Activated CD4-positive, CD25-positive, alpha-beta regulatory T cell (primary cell): Measurements from ENCODE around the gene ZBTB7C.

Source experiments
- DNase-seq, 4 experiments: peaks; one replicate each; lab custom pipeline; 2025; lab: John Stamatoyannopoulos, UW

Gene ZBTB7C

DNA sequence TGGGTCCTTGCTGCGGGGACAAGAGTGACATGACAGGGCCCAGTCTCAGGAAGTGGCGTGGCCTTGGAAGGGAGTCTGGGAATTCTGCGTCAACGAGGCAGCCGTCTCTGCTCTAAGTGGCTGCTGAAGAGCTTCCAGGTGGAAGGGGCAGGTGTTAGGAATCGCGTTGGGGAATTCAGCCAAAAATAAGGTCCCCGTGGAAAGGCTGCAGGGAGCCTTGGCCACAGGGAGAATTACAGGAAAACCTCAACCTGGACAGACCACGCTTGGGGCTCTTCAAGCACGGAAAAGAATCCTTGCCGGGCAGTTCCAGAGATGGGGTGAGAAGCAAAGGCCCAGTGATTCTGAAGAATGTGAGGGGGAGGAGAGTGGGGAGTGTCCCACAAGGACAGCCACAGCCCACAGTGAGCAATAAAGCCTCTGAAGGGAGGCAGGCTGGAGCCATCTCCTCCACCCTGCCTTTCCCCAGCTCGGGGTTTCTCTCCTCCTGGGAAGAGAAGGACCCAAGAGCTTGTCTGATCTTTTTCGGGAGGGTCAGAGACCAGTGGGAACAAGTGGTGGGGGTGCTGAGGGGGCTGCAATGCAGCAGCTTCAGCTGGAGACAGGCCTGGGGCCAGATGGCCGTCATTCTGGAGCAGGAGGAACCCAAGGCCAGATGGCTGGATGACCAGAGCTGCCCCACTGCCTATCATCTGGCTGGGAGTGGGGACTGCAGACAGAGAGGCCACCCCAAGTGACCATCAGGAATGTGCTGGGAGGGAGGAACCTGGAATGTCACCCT is 372.4 kb downstream of the ZBTB7C start:
- no peak for DNase-seq

- DNase-seq: no peak
Measured at GRCh38 chr18:48036226-48036625, 373.0 kb downstream of the ZBTB7C start.

DNA sequence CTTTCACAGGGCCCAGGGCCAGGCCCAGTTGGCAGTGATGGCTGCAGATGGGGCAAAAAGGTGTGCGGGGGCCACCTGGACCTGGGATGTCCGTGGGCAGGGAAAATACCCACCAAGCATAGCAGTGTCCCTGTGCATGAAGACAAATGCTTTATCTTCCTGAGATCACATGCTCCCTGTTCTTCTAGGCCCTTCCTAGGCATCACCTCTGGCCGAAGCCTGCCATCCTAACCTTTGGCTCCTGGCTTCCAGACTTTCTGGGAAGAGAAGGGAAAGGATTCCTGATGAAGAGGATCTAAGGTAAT is 373.7 kb downstream of the ZBTB7C start:
- no peak for DNase-seq

DNA sequence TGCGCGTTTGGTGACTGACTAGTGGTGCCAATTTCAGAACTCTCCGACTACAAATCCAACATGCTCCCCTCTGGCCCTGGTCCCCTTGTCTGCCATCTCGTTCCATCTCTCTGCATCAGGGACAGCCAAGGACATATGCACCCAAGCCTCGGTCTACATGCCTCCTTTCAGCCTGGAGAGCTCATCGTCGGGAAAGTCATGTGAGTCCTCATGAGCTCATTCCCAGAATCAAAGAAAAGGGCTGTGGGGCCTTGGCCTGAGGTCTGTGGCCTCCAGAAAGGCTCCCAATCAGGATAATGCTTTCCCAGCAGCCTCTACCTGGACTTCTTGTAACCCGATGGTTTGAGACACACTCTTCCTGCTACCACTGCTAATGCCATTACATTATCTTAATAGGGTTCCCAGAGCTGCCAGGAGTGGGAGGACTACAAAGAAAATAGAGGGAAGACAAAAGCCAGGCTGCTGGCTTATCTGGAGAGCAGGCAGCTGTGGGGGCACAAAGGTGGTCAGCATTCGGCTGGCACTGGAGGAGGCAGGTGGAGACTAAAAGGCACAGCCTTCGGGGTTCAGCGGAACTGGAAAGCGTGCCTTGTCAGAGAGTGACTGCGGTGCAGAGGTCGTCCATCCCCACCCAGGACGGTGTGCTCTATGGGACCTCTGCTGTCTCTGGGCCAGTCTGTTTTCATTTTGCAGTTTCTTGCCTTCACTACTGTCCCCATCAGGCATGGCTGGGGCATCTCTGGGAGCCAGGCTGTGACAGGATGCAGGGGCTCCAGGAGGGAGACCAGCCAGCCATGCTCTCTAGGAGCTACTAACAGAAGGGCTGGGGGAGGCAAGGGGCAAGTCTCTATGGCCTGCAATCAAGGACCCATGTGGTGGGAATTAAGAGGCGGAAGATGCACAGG is 374.3 kb downstream of the ZBTB7C start:
- no peak for DNase-seq

DNA sequence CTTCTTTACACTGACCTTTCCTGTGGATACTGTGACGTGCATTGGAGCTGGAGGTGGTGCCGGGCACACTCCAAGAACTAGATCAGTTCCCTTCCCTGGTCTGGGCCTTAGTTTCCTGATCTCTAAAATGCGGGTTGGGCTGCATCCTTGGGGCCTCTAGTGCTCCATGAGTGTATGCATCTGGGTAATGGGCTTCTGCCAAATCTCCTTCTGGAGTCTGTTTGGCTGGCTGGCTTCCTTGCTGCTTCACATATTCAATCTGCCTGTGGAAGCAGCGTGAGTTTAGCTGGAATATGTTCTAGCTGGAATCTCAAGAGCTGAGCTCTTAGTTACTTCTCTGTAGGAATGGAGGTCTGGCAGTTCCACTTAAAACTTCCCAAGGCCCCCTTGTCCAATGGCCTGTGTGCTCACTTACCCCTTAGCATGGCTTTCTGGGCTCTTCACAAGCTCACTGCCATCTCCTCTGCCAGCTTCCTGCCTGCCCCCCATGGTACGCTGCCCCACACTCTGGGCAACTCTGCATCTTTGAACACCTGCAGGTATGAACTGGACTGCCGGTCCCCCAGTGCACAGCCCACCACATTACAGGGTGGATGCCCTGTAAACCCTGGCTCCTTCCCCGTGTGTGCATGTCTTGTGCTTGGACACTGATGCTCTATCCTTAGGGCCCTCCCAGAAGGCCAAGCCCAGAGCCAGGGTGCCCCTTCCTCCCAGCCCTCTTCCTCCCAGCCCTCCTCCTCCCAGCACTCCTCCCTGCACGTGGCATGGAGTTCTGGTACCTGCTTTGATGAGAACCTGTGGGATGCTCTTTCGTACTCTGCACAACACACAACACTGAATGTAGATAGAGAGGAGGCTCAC is 375.2 kb downstream of the ZBTB7C start:
- no peak for DNase-seq

- no peak for DNase-seq
Measured at GRCh38 chr18:48032876-48033789, 376.1 kb downstream of the ZBTB7C start.

- DNase-seq: no peak
Measured at GRCh38 chr18:48031641-48032040, 377.5 kb downstream of the ZBTB7C start.

GRCh38 chr18:48030616-48031480 is 378.3 kb downstream of the ZBTB7C start:
- DNase-seq: no peak

GRCh38 chr18:48029296-48029986 is 379.7 kb downstream of the ZBTB7C start:
- DNase-seq: no peak

- no peak for DNase-seq
Measured at GRCh38 chr18:48028696-48029095, 380.5 kb downstream of the ZBTB7C start.

- DNase-seq: no peak
Measured at GRCh38 chr18:48028081-48028480, 381.1 kb downstream of the ZBTB7C start.

DNA sequence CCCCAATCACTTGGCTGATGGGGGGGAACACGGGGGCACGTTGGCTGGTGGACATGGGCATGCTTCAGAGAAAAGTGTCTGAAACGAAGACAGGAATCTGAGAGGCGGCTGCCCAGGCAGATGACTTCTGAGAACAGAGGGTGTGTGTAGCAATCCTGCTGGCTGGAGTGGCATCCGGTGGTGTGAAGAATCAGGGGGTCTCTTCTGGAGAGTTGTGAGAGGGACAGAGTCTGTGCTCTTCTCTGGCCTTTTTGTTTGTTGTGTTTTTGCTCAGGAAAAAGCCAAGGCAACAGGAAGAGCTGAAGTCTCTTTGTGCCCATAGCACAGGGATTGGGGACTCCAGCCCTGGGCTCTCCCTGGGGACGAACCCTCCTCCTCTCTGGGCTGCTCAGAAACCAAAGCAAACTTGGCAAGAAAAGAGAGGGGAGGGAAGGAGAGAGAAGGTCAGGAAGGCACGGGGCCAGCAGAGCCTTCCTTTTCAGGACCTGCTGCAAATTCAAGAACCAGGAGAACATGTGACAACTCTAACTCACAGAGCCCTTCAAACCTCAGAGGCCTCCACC is 381.7 kb downstream of the ZBTB7C start:
- DNase-seq: no peak

DNA sequence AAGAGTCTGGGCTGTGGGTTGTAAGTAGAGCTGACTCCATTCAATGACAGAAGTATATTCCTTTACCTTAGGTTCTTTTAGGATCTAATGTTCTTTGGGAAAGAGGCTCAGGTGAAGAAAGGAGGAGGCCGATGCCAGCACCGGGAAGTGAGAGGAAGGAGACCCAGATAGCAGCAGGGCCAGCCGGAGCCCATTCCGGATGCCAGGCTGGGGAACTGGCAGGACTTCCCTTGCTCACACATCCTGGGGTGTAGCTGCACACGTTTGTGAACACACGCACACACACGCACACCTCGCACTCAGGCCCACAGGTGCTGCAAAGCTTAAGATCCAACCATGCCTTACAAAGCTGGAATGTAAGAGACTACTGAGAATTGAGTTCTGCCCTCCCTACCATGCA is 383.0 kb downstream of the ZBTB7C start:
- DNase-seq: no peak

DNA sequence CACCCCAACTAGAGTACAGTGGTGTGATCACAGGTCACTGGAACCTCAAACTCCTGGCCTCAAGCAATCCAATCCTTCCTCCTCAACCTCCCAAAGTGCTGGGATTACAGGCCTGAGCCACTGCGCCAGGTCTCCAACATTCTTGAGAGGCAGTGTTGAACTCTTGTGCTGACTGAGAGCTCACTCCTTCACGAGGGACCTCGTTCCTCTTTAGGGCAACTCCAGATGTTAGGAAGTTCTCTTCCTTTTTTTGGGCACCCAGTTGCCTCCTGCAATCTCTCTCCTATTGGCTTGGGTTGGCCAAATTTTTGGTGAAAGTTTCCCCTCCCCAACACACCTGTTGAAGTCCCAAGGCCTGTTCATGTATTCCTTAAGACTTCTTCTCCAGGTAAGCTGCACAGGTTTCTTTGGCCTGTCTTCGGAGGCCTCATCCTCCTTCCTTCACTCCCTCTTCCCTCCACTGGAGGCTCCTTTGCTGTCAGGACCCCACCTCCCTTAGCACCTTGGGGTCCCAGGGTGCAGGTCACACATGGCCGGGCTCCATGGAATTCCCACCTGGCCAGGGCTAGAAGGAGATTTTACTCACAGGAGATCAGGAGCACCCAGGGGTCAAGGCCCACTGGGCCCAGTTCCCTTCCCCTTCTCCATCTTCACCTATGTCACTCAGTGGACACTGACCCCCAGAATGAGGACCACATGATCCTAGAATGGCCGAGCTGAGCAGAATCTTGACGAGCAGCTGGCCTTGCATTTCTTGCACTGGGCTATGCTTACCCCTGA is 384.1 kb downstream of the ZBTB7C start:
- DNase-seq: no peak

DNA sequence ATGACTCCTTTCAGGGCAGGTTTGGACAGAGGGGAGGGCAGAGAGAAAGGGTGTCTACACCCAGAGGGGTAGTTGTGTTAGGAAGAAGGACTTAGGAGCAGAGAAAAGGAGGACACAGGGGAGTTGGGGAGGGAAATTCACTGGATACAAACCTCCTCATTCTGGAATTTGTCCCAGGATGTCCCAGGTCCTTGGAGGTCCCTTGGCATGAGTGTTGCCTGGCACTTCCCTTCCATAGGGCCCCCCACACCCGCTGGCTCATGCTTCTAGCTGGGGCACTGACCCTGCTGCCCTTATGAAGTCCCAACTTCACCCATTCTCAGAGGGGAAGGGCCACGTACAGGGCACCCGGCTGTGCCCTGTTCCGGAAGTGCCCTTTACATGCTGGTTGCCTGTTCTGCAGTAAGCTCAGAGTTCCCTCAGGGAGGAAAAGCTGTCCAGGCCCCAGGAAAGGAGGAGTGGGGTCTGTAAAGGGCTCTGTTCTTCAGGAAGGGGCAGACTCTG is 385.1 kb downstream of the ZBTB7C start:
- DNase-seq: no peak

DNA sequence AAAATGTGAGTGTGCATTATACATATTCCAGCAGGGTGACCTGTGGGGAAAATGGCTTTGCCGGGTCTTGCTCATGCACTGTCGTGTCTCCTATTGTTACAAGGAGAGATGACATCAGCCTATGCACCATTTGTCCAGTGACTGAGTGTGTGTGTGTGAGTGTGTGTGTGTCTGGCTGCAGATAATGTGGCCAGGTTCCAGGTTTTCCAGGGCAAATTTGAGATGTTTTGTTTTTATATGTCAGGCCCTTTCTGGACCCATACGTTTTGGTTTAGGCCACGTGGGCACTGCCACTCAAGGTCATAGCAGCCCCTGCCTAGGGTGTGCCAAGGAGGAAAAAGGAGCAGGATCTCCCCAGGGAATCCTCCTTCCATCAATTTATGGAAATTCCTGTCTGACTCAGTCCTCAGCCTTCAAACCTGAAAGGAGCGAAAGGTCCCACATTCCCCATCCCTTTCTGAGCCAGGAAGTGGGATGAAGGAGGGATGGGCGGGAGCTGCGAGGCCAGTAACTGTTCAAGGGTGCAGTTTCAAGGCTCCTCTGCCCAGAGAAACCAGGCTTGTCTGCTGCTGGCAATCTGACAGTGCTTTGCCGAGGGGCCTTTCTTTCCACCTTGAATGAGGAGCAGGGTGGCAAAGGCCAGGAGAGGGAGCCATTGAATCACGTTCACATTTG is 385.7 kb downstream of the ZBTB7C start:
- no peak for DNase-seq

DNA sequence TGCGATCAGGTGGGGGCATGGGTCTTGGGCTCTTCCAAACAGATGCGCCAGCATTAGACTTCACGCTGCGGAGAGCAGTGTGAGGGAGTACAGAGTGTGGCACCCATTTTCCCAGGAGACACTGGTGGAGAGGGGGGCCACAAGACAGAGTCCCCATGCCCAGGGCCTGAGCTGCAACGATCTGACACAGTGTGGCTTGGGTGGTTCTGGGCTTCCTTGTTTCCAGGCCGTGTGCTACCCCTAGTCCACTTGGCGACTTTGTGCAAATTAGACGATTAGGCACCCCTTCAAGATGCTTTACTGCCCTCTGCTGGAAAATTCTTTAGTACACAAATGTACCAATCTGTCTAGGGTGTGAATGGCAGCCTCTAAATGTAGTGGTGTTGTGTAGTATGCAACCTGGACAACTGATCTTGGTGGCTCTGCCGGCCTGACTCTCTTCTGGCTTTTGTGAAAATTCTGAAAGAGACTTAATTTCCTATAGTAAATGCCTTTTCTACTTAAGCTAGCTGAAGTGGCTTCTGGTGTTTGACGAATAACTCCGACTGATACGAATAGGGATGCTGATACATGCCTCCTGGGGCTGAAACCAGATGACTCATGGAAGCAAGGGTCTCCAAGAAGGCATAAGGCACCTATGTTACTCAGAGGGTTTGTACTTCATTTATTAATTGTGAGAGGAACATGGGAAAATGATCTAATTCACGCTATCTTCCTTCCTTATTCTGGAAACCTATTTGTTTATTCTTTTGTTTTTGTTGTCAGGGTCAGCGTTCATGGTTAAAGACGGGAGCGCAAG is 386.5 kb downstream of the ZBTB7C start:
- no peak for DNase-seq
